Small intestine (tissue), 7 donors: ENCODE measurements around the gene FAM3A. TPM values are rescaled to one million over a fixed set of nuclear protein-coding genes. Genes with fewer than 3 reads are reported as not detected.

Experiments used
- DNase-seq, 2 donors: peaks; one replicate each; pipeline versions ENCODE4 v3.0.0 to v3.0.0-alpha.2; 2013
- FAIRE-seq: peaks from 2 replicates; lab custom pipeline; 2012; peaks lifted over from hg19 to GRCh38; lab: Jason Lieb, UNC
- H3K27ac ChIP-seq, 3 donors: one replicate each; pipeline ENCODE4 v1.5.1; 2013; ENCODE audit warnings: low read length in 2 of 3, mild to moderate bottlenecking in 2 of 3, control low read depth in 1 of 3, inconsistent platforms in 1 of 3, low read depth in 1 of 3, moderate library complexity in 1 of 3
- H3K27me3 ChIP-seq, 3 donors: one replicate each; pipeline ENCODE4 v1.6.1; 2013; ENCODE audit warnings: low read length in 3 of 3, inconsistent platforms in 1 of 3; ENCODE audit not compliant: control insufficient read depth in 3 of 3, insufficient read depth in 3 of 3
- H3K36me3 ChIP-seq, 3 donors: one replicate each; pipeline ENCODE4 v1.6.1; 2013; ENCODE audit warnings: low read length in 3 of 3, inconsistent platforms in 1 of 3, low read depth in 1 of 3, mild to moderate bottlenecking in 1 of 3, moderate library complexity in 1 of 3; ENCODE audit not compliant: control insufficient read depth in 3 of 3, insufficient read depth in 2 of 3
- H3K4me1 ChIP-seq, 3 donors: one replicate each; pipeline ENCODE4 v1.6.1; 2013; ENCODE audit warnings: low read length in 2 of 3, inconsistent platforms in 1 of 3, low read depth in 1 of 3, mild to moderate bottlenecking in 1 of 3, moderate library complexity in 1 of 3; ENCODE audit not compliant: control insufficient read depth in 3 of 3, insufficient read depth in 2 of 3
- H3K4me3 ChIP-seq, 3 donors: one replicate each; pipeline ENCODE4 v1.5.1; 2013; ENCODE audit warnings: low read length in 3 of 3, control low read depth in 1 of 3, inconsistent platforms in 1 of 3, low read depth in 1 of 3, mild to moderate bottlenecking in 1 of 3, moderate library complexity in 1 of 3
- H3K9me3 ChIP-seq, 2 donors: one replicate each; pipeline ENCODE4 v1.6.1; 2013; ENCODE audit warnings: low read depth in 1 of 2, low read length in 1 of 2; ENCODE audit not compliant: control insufficient read depth in 2 of 2, insufficient read depth in 1 of 2
- WGBS, 3 donors: extraction: QIAGEN DNeasy Blood & Tissue Kit; methylation state at CpG; one replicate each; pipeline ENCODE4 v1.1.7; 2013; 5-methylcytosine and 5-hydroxymethylcytosine counted together
- polyA plus RNA-seq, 4 donors: library from polyadenylated mRNA; stranded (reverse) in 3 of 4; unstranded in 1 of 4; fragments of 200-250 nt in 3 of 4; fragments of 120-200 nt in 1 of 4; gene quantifications; one replicate each; pipeline versions ENCODE4 v1.2.1 to v1.2.3, GENCODE V29; 2013
- donor health status: healthy with polysubstance abuse.
- donor health status: control.
- donor health status: control.
- donor health status: Bipolar disorder and iron deficiency.
- donor health status: healthy.

FAM3A gene
- polyA plus RNA-seq, 4 donors, result 45.6 to 123 (median 90.1) TPM

GRCh38 chrX:154476821-154477220, 39.2 kb downstream of the FAM3A start:
- Histone ChIP-seq H3K27me3 (no peaks in the 10 kb centered on the region), H3K4me1 (peaks cover 0 to 5% (median 0%) of the 10 kb centered on the region in 3 donors), H3K36me3 (peaks cover 0 to 25% (median 0%) of the 10 kb centered on the region in 3 donors), H3K27ac (no peak overlapping the region), H3K9me3 (no peaks in the 10 kb centered on the region), H3K4me3 (no peak overlapping the region)
- 75 to 84% (median 83%) methylated on average over 8 of the region's 8 CpGs for WGBS, 3 donors
- DNase-seq (no peak), FAIRE-seq (no peak)

- 78 to 84% (median 82%) methylated on average over 7 of the region's 7 CpGs for WGBS, 3 donors
- Histone ChIP-seq H3K4me1 (no peaks in the 10 kb centered on the region), H3K9me3 (no peaks in the 10 kb centered on the region), H3K36me3 (peaks cover 0 to 56% (median 2%) of the 10 kb centered on the region in 3 donors), H3K27me3 (no peaks in the 10 kb centered on the region), H3K27ac (no peak overlapping the region), H3K4me3 (no peak overlapping the region)
- FAIRE-seq (no peak), DNase-seq (no peak)
Observed at GRCh38 chrX:154473683-154474082, 42.3 kb downstream of the FAM3A start.

GRCh38 chrX:154472685-154473632, 43.1 kb downstream of the FAM3A start:
- no peak overlapping the region for H3K27ac ChIP-seq
- no peaks in the 10 kb centered on the region for H3K9me3 ChIP-seq
- peaks cover 0 to 63% (median 2%) of the 10 kb centered on the region in 3 donors for H3K36me3 ChIP-seq
- FAIRE-seq (no peak), DNase-seq (peak in 1 of 2 donors; percentile 51)
- no peaks in the 10 kb centered on the region for H3K27me3 ChIP-seq
- no peak overlapping the region for H3K4me3 ChIP-seq
- H3K4me1 ChIP-seq, result no peaks in the 10 kb centered on the region
- 48 to 74% (median 64%) methylated on average over 14 to 28 of the region's 28 CpGs for WGBS, 3 donors

GRCh38 chrX:154471839-154472684, 44.0 kb downstream of the FAM3A start:
- FAIRE-seq (no peak), DNase-seq (peak; percentile 21 to 32)
- H3K4me1 ChIP-seq, result no peaks in the 10 kb centered on the region
- peaks cover 0 to 71% (median 2%) of the 10 kb centered on the region in 3 donors for H3K36me3 ChIP-seq
- WGBS, 3 donors, result 65 to 75% (median 67%) methylated on average over 9 to 23 of the region's 23 CpGs
- no peaks in the 10 kb centered on the region for H3K27me3 ChIP-seq
- H3K27ac ChIP-seq, result no peak overlapping the region
- no peaks in the 10 kb centered on the region for H3K9me3 ChIP-seq
- no peak overlapping the region for H3K4me3 ChIP-seq

GRCh38 chrX:154470914-154471568, 45.0 kb downstream of the FAM3A start:
- H3K36me3 ChIP-seq, result peaks cover 0 to 77% (median 2%) of the 10 kb centered on the region in 3 donors
- H3K4me1 ChIP-seq, result no peaks in the 10 kb centered on the region
- no peaks in the 10 kb centered on the region for H3K9me3 ChIP-seq
- no peak overlapping the region for H3K27ac ChIP-seq
- no peaks in the 10 kb centered on the region for H3K27me3 ChIP-seq
- no peak overlapping the region for H3K4me3 ChIP-seq
- FAIRE-seq, result no peak
- no peak for DNase-seq
- WGBS, 3 donors, result 91 to 93% (median 93%) methylated on average over 13 to 23 of the region's 23 CpGs

GRCh38 chrX:154470434-154470833, 45.6 kb downstream of the FAM3A start:
- no peak for DNase-seq
- 92 to 97% (median 94%) methylated on average over 13 to 14 of the region's 14 CpGs for WGBS, 3 donors
- FAIRE-seq, result no peak
- Histone ChIP-seq H3K27me3 (no peaks in the 10 kb centered on the region), H3K9me3 (no peaks in the 10 kb centered on the region), H3K4me1 (no peaks in the 10 kb centered on the region), H3K36me3 (peaks cover 0 to 83% (median 2%) of the 10 kb centered on the region in 3 donors), H3K27ac (no peak overlapping the region), H3K4me3 (no peak overlapping the region)

- no peak overlapping the region for H3K4me3 ChIP-seq
- H3K36me3 ChIP-seq, result peaks cover 0 to 87% (median 2%) of the 10 kb centered on the region in 3 donors
- H3K9me3 ChIP-seq, result no peaks in the 10 kb centered on the region
- no peaks in the 10 kb centered on the region for H3K4me1 ChIP-seq
- DNase-seq (no peak), FAIRE-seq (no peak)
- WGBS, 3 donors, result 93 to 95% (median 94%) methylated on average over 10 to 18 of the region's 18 CpGs
- H3K27ac ChIP-seq, result no peak overlapping the region
- H3K27me3 ChIP-seq, result no peaks in the 10 kb centered on the region
Observed at GRCh38 chrX:154469880-154470279, 46.2 kb downstream of the FAM3A start.

GRCh38 chrX:154469114-154469513, 46.9 kb downstream of the FAM3A start:
- Histone ChIP-seq H3K27ac (no peak overlapping the region), H3K4me1 (no peaks in the 10 kb centered on the region), H3K4me3 (no peak overlapping the region), H3K9me3 (no peaks in the 10 kb centered on the region), H3K36me3 (peaks cover 0 to 94% (median 2%) of the 10 kb centered on the region in 3 donors), H3K27me3 (no peaks in the 10 kb centered on the region)
- FAIRE-seq (no peak), DNase-seq (no peak)
- 80 to 93% (median 90%) methylated on average over 9 of the region's 9 CpGs for WGBS, 3 donors
